NCI-H1417 treated with DMSO at 0.1 percent for 48 hours (cell line): Measurements from ENCODE around the gene PIF1.

Experiments
- DNase-seq: peaks from one replicate; lab custom pipeline; 2025; lab: John Stamatoyannopoulos, UW

Gene PIF1

DNA sequence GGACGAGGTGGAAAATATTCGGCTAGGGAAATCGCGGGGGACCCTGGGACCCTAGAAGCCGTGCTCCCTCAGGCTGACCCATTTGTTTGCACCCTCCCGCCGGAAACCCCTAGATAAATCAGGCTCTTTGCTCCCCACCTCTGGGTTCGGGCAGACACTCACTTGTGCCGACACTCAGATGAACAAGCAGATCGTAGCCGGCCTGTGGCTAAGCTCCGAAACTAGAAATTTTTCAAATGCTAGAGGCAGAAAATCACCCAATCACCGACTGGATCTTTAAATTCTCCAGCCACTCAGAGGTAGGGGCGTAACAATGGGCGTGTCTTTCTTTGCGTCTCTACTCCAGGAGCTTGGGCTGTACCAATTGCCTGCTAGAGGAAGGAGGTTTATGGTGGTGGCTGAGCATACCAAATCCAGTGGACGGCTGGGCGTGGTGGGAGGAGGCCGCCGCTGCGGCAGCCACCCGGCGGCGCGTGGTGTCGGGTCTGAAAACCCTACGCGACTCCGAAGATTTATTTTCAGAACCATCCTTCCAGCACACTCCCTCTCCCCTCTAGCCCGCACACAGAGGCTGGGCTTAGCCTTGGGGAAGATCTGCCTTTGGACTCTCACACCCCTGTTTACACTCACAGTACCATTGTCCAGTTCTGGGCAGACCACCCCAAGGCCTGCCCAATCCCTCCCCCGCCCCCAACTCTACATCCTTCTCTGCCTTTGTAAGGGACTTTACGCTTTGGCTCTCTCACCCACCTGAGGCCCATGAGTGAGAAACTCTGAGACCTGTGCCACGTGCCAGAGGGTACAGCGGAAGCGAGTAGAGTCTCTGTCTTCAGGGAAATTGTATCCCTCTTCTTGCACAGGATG is at the start of gene PIF1:
TSS of gene PIF1 (minus strand) at position 217 of the 864 bp plus-strand sequence. CDS start 1,312 bp downstream, outside the sequence.
- DNase-seq = peak; percentile 97

DNA sequence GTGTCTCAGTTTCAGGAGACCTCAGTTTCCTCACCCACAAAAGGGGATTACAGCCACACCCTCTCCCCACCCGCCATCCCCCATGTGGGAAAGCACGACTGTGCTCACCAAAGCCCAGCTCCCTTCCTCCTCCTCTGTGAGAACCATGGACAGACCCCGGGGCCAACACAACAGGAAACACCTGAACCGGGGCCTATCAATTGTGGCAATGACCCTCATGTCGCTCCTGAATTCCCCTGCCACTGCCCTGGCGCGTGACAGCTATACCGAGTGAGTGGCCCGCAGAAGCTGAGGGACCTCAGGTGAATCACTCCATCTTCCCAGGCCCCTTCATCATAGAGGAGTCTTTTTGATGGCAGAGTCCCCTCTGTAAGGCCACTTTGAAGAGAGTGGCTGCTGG is 44.9 kb upstream of the PIF1 start:
- DNase-seq = no peak

GRCh38 chr15:64869501-64869900 is 44.1 kb upstream of the PIF1 start:
- DNase-seq = no peak

- no peak for DNase-seq
These were observed 40.6 kb upstream of the PIF1 start for GRCh38 chr15:64865998-64866520.

- no peak for DNase-seq
These were observed 39.9 kb upstream of the PIF1 start for GRCh38 chr15:64865126-64865997.

GRCh38 chr15:64864068-64864467 is 38.6 kb upstream of the PIF1 start:
- DNase-seq = no peak

- DNase-seq = no peak
These were observed 37.0 kb upstream of the PIF1 start for GRCh38 chr15:64862408-64862807.

GRCh38 chr15:64861960-64862359 is 36.5 kb upstream of the PIF1 start:
- no peak for DNase-seq

DNA sequence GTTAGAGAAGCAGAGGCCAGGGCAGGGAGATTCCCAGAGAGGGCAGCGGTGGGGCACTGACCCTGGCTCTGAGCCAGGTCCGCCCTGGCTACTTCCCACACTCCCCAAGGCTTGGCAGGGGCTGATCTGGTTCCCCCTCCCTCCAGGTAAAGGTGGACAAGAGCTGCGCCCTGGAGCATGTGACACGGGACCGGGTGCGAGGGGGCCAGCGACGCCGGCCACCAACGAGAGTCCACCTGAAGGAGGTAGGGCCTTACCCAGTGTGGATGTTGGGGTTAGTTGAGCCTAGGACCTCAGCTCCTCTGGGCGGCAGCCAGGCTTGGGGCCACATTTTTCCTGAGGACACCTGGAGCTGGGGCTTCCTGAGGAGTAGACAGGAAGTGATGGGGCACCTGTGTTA is 35.9 kb upstream of the PIF1 start:
- DNase-seq = no peak

DNA sequence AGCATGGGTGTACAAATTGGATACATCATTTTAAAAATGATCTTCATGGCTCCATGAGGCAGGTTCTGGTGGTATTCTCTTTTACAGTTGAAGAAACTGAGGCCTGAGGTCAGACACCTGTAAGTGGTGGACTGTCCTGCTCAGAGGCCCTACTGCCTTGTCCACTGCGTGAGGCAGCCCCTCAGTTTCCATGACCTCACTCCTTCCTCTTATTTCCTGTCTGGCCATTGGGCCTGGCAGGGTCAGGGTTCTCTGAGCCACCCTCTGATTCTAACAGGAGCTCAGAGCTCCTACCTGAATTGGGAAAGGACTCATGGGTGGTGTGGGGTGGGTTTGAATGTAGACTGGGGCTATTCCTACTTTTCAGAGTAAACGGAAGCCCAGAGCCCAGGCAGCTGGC is 33.8 kb upstream of the PIF1 start:
- DNase-seq = no peak

GRCh38 chr15:64858021-64858575 is 32.7 kb upstream of the PIF1 start:
- DNase-seq = no peak

DNA sequence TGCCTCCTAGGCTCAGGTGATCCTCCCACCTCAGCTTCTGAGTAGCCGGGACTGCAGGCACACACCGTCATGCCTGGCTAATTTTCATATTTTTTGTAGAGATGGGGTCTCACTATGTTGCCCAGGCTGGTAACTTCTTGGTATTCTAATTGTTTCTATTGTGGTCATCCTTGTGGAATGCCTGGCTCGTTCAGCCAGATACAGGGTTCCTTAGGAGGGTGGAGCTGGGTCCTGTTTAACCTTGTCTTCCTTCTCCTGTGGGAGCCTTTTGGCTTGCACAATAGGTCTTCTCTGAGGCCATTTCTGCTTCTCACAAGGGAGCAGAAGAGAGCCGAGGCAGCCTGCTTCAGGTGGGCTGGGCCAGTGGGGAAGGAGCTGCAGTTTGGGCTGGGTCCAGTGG is 32.0 kb upstream of the PIF1 start:
- no peak for DNase-seq

DNA sequence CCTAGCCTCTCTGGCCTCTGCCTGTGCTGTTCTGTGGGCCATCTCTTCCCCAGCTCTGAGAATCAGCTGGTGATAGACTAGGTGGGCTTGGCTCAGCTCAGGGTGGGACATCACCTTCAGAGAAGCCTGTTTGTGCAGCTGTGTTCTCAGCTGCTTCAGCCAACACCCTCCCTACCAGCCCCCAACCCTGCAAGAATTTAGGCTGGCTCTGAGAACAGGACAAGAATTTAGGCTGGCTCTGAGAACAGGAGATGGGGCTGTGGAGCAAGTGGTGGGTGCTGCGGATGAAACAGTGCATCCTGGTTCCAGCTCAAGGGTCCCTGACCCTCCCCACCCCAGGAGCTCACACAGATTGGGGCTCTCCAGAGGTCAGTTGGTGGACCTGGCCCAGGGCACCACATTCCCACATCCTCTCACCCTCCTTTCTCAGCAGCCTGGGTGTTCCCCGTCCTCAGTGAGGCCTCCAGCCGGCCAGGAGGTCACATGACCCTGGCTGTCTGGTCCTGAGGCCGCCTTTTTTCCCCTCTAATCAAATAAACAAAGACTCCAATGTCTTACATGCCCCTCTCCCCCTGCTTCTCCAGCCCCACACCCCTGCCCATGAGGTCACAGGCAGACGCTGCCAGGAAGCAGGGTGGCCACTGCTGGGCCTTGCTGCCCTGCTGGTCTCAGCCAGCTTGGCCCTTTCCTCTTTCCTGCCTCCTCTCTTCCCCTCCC is 31.1 kb upstream of the PIF1 start:
- no peak for DNase-seq

GRCh38 chr15:64855205-64855975 is 29.9 kb upstream of the PIF1 start:
- DNase-seq = no peak

DNA sequence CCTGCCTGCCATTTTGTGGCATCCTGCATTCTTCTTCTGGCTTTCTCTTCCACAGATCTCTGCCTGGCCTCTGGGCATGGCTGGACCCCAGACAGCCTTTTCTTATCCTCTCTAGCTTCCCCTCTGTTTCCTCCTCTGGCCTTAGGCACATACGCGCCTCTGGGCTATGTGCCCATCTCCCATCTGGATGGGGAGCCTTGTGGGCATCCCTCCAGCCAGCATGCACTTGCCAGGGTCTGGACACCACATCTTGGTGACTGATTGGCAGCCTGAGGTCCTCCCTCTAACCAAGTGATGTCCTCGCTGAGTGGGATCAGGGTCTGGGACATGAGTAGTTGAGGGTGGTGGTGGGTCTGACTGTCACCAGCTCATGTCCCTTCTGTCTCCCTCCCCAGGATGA is 29.1 kb upstream of the PIF1 start:
- DNase-seq = no peak

GRCh38 chr15:64854041-64854440 is 28.6 kb upstream of the PIF1 start:
- no peak for DNase-seq

DNA sequence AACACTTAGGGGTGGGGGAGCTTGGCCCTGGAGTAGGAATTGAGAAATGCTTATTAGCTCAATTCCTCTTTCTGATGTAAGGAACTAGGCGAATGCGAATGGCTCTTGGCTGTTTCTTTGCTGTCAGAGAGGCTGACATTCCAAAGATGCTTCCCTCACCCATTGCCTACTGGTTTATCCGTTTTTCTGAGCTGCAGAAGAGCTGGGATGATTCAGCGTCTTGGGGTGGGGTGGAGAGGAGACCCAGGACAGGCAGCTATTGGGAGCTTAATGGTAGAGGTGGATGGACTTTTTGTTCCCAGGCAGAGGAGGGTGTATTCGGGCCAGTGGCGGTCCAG is 26.0 kb upstream of the PIF1 start:
- DNase-seq = no peak

GRCh38 chr15:64850778-64851502 is 25.5 kb upstream of the PIF1 start:
- no peak for DNase-seq

- no peak for DNase-seq
These were observed 22.6 kb upstream of the PIF1 start for GRCh38 chr15:64847876-64848716.

GRCh38 chr15:64847448-64847847 is 22.0 kb upstream of the PIF1 start:
- DNase-seq = no peak
